NCI-H510A treated with DMSO at 0.1 percent for 48 hours (cell line): ENCODE measurements around the gene PPHLN1.
"Not testable (repeated sequence)": the region's sequence is repeated elsewhere in the genome, so short reads cannot be mapped to it uniquely, and the experiment has no call there.

Source experiments
- DNase-seq: peaks from one replicate; lab custom pipeline; 2025; lab: John Stamatoyannopoulos, UW

The PPHLN1 gene

DNA sequence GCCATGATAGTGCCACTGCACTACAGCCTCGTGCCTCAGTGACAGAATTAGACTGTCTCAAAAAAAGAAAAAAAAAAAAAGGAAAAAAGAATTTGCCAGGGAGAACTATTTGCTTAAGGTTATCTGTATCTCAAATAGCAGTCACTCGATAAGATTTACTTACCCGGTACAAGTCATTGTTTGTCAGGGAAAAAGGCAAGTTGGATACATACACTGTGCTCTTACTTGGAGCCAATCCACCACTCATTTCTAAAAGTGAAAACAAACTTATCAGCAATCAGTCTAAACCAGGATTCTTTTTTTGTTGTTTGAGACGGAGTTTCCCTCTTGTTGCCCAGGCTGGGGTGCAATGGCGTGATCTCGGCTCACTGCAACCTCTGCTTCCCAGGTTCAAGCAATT is 2.1 kb upstream of the PPHLN1 start:
- DNase-seq, result no peak

DNA sequence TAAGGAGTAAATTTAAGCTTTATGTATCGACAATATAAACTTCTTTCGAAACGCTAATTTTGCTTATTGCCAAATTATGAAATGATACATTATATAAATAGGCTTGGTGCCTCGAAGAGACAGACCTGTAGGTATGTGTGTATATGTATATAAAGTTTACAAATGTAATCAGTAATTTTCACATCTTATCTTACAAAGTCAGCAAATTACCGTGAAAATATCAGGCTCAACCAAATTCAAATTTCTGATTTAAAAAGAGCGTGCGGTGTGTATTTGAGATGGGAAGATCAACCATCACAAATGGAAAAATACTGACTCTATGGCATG is 678 bp upstream of the PPHLN1 start:
- DNase-seq, result no peak

GRCh38 chr12:42326541-42327226 is 717 bp downstream of the PPHLN1 start:
- DNase-seq, result no peak

GRCh38 chr12:42327227-42327590 is 1.2 kb downstream of the PPHLN1 start:
- DNase-seq, result no peak

GRCh38 chr12:42330097-42330496 is 4.1 kb downstream of the PPHLN1 start:
- DNase-seq, result not testable (repeated sequence)

- DNase-seq, result peak; percentile 44
These were observed 6.6 kb downstream of the PPHLN1 start for GRCh38 chr12:42332301-42333285.

GRCh38 chr12:42336286-42336685 is 10.3 kb downstream of the PPHLN1 start:
- no peak for DNase-seq

GRCh38 chr12:42338280-42338679 is 12.3 kb downstream of the PPHLN1 start:
- DNase-seq, result no peak

DNA sequence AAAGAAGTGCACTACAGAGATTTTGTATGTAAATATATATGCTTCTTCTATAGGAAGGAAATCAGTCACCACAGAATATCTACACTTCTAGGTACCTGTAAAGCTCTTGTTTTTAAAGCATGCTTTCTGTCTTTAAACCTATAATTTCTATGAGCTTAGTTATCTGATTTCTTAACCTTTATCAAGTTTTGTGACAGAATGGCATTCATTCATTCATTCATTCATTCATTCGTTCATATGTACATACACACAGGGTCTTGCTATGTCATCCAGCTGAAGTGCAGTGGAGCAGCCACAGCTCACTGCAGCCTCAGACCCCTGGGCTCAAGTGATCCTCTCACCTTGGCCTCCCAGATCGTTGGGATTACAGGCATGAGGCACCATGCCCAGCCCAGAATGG is 16.1 kb downstream of the PPHLN1 start:
- no peak for DNase-seq

DNA sequence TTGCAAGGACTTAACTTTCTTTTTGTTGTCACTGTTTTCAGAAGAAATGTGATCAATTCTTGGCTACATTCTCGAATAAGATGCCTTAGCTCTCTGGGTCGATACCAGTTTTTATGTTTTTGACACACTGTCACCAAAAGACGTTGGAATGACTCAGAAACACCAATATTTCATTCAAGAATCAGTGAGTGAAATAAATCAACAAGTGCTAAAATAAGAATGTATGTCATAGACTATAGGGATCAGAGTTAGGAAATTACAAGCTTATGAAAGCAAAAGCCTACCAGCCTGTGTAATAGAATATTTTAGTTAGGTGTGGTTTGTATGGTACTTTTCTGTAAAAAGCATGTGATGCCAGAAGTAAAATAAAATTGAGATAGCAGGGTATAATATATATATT is 17.8 kb downstream of the PPHLN1 start:
- DNase-seq, result no peak

GRCh38 chr12:42346403-42347002 is 20.5 kb downstream of the PPHLN1 start:
- DNase-seq, result no peak

DNA sequence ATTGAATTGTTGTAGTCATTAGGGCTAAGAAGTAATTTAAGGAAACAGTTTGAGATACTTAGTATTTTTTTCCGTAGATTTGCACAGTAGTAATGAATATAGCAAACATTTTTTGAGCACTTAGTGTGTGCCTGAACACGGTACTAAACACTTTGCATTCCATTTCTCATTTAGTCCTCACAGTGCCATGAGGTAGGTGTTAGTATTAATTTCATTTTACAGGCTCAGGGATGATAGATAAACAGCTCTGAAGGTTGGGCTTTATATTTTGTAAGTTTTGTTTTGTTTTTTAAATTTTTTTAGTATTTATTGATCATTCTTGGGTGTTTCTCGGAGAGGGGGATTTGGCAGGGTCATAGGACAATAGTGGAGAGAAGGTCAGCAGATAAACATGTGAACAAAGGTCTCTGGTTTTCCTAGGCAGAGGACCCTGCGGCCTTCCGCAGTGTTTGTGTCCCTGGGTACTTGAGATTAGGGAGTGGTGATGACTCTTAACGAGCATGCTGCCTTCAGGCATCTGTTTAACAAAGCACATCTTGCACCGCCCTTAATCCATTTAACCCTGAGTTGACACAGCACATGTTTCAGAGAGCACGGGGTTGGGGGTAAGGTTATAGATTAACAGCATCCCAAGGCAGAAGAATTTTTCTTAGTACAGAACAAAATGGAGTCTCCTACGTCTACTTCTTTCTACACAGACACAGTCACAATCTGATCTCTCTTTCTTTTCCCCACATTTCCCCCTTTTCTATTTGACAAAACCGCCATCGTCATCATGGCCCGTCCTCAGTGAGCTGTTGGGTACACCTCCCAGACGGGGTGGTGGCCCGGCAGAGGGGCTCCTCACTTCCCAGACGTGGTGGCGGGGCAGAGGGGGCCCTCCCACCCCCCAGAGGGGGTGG is 23.4 kb downstream of the PPHLN1 start:
- DNase-seq, result not testable (repeated sequence)

DNA sequence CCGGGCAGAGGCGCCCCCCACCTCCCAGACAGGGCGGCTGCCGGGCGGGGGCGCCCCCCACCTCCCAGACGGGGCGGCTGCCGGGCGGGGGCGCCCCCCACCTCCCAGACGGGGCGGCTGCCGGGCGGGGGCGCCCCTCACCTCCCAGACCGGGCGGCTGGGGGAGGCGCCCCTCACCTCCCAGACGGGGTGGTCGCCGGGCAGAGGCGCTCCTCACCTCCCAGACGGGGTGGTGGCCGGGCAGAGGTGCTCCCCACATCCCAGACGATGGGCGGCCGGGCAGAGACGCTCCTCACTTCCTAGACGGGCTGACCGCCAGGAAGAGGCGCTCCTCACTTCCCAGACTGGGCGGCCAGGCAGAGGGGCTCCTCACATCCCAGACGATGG is 24.0 kb downstream of the PPHLN1 start:
- DNase-seq, result not testable (repeated sequence)

GRCh38 chr12:42356344-42356743 is 30.4 kb downstream of the PPHLN1 start:
- no peak for DNase-seq

DNA sequence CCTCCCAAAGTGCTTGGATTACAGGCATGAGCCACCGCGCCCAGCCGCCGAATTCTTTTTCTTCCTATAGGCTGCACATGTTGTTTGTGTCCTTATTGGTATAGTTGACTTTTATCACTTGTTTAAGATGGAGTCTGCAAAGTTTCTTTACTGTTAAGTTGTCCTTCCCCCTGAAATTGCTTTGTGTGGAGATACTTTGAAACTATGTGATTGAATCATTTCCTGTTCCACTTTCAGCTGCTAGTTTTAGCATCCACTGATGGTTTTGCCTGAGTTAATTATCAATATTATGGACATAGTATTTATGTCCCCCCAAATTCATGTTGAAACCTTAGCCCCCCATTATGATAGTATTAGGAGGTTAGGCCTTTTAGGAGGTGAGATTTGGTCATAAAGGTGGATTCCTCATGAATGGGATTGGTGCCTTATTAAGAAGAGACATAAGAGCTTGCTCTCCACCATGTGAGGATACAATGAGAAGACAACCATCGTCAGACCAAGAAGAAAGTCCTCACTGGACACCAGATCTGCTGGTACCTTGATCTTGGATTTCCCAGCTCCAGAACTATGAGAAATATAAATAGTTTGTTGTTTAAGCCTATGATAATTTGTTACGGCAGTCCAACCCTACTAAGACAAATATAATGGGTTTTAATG is 34.9 kb downstream of the PPHLN1 start:
- no peak for DNase-seq

DNA sequence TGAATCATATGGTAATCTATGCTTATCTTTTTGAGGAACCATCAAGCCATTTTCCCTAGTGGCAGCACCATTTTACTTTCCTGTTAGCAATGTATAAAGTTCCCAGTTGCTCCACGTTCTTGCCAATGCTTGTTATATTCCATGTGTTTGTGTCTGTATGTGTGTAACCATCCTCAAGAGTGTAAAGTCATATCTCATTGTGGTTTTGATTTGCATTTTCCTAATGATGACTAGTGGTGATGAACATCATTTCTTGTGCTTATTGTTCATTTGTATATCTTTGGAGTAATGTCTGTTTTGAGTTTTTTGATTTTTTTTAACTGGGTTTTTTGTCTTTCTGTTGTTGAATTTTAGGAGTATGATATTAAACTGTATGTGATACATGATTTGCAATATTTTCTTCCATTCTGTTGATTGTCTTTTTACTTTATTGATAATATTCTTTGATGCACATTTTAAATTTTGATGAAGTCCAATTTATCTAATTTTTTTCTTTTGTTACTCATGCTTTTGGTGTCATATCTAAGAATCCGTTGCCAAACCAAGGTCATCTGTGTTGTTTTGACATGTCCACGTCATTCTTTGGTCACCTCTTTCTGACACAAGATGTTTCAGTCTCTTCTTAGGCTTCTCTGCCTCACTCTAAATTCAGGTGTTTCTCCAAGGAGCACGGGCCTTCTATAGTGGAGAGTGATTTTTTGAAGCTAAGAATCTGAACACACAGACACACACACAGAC is 36.1 kb downstream of the PPHLN1 start:
- DNase-seq, result no peak

- no peak for DNase-seq
These were observed 36.8 kb downstream of the PPHLN1 start for GRCh38 chr12:42362647-42363260.

DNA sequence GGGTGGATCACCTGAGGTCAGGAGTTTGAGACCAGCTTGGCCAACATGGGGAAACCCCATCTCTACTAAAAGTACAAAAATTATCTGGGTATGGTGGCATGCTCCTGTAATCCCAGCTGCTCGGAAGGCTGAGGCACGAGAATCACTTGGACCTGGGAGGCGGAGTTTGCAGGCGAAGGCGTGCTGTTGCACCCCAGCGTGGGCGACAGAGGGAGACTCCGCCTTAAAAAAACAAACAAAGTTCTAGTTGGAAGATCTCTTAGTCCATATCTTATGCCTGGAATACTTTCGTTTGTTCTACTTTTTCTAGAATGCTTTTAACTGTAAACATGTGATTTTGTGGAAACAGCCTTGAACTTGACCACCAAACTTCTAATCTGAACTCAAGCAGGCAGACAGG is 38.7 kb downstream of the PPHLN1 start:
- DNase-seq, result no peak

DNA sequence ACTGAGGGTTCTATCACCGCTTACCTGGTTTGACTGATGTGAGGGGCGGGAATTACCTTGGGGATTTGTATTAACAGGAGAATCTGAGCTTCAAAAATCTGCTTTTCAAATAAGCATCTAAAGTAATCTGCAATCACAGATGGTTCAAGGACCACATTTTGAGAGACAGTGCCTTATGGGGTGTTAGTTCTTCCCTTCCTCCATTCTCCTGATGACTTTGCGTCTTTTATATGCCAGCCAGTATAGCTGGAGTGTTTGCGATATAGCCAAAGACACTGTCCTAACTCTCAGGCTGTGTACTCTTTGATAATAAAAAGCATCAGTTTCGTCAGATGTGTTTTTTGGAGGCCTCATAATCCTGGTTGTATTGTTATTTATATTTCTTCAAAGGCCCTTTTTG is 39.5 kb downstream of the PPHLN1 start:
- DNase-seq, result no peak

- DNase-seq, result no peak
These were observed 44.0 kb downstream of the PPHLN1 start for GRCh38 chr12:42370013-42370412.
